HT1080 (cell line): ENCODE data around the gene DHX8. TPM values are rescaled to one million over a fixed set of nuclear protein-coding genes. Genes with fewer than 3 reads are reported as not detected.
A peak's percentile ranks its signal among the peaks of the same experiment; 100 is the strongest.

Experiments used
- DNase-seq: peaks from one replicate; pipeline ENCODE4 v3.0.0-alpha.2; 2015; ENCODE audit warnings: low read depth
- total RNA-seq: library from RNA; depleted of rRNA; stranded (reverse); fragments of >200 nt; shearing (Covaris generic); gene quantifications from 2 replicates; pipeline ENCODE4 v1.2.3, GENCODE V29; 2014

DHX8 gene
- total RNA-seq, 1 experiment from 2014 or later, result 58.9 TPM

DNA sequence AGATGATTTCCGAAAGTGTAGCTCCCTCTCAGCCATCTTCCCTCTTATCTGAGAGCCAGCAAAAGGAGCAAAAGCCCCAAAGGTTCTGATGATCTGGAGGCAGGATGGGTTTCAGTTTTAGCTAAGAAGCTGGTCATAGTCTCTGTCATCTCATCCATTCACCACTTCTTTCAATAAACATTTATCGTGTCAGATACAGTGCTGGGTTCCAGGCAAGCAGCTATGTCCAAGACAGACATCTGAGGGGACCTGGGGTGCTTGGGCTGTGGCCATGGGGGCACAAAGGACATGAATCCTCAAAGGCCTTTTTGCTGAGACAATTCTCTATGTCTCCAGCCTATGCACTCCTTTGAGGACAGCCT, 63.4 kb downstream of the DHX8 start:
- no peak for DNase-seq

DNA sequence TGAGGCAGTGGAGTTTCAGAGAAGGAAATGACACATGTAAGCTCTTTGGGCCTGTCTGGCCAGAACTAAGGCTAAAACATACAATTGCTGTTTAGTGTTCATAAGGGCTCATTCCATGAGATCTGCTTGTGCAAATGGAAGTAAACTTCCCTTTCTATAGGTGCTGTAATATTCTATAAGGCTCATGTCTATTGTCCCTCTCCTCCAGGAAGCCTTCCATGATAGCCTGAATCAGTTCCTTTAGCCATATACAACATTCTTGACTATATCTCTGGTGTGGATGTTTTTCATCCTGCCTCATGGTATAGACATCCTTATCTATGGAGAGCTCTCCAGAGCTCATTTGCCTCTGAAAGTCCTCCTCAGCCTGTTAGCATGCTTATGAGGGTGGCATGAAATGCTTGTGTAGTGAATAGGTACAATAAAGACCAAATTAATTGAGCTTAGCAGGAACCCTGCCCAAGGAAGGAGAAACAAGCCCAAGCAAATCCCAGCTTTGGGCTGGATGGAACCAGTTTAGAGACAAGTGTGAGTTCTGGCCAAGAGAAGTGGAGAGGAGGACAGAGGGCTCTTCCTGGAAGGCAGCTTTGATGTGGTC, 64.0 kb downstream of the DHX8 start:
- DNase-seq, result no peak

- no peak for DNase-seq
These were observed 65.1 kb downstream of the DHX8 start for GRCh38 chr17:43548689-43549379.

DNA sequence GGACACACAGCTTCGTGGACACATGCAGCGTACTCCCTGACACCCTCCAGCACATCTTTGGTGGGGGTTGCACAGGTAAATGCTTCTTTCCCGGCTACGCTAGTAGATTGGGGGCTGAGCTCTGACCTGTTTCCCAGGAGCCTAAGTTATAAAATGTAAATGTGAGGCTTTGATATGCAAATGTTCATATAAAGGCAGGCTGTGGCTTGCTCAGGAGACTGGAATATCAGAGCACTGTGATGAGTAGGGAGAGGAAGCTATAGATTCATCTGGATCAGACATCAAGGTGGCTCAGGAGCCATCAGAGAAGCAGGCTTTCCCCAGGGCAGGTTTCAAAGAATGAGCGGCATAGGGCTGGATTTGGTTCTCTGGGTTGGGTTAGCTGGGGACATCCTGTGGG, 65.7 kb downstream of the DHX8 start:
- DNase-seq, result no peak

- DNase-seq, result no peak
These were observed 67.0 kb downstream of the DHX8 start for GRCh38 chr17:43550754-43551153.

- DNase-seq, result no peak
These were observed 68.6 kb downstream of the DHX8 start for GRCh38 chr17:43552229-43552837.

- DNase-seq, result no peak
These were observed 69.8 kb downstream of the DHX8 start for GRCh38 chr17:43553573-43553972.

DNA sequence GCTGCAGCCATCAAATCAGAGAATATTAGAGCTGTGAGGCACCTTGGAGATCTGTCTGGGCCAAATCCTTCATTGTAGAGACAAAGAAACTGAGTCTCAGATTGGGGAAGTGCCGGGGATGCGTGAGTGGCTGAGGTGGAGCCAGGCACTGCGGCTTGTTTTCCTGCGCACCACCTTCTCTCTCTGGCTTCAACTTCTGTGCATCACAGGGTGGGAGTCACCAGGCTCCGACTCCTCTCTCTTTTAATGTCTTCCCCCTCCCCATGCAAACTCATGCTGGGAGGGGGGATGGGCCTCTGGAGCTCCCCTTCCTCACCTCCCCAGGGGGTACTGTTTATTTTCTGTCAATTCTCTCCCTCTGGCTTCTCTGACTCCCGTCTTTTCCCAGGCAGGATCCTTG, 71.1 kb downstream of the DHX8 start:
- no peak for DNase-seq

DNA sequence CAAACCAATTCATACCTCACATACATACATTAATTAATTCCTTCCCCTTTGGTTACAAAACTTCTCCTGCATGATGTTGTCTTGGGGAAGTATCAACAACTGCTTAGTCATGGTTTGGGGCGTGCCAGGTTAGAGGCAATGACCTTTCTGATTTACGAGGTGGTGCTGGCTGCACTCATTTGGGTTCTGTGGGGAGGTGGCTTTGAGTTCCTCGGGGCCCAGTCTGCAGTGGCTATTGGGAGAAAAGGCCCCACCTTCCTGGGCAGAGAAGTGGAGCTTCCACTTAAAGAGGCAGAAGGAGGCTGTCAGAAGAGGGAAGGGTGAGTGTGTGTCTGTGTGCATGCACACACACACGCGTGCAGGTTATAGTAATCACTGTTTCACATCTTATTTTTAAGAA, 72.5 kb downstream of the DHX8 start:
- peak; percentile 23 for DNase-seq

DNA sequence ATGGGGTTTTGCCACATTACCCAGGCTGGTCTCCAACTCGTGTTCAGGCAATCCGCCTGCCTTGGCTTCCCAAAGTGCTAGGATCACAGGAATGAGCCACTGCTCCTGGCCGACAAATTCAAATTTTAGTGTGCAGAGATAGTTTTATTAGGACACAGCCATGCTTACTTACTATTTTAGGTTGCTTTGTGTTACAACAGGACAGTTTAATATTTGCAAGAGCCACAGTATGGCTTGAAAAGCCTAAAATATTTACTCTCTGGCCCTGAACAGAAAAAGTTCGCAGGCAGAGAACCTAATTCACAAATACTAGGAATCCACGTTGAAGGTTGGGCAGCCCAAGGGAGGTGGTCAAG, 75.0 kb downstream of the DHX8 start:
- no peak for DNase-seq

DNA sequence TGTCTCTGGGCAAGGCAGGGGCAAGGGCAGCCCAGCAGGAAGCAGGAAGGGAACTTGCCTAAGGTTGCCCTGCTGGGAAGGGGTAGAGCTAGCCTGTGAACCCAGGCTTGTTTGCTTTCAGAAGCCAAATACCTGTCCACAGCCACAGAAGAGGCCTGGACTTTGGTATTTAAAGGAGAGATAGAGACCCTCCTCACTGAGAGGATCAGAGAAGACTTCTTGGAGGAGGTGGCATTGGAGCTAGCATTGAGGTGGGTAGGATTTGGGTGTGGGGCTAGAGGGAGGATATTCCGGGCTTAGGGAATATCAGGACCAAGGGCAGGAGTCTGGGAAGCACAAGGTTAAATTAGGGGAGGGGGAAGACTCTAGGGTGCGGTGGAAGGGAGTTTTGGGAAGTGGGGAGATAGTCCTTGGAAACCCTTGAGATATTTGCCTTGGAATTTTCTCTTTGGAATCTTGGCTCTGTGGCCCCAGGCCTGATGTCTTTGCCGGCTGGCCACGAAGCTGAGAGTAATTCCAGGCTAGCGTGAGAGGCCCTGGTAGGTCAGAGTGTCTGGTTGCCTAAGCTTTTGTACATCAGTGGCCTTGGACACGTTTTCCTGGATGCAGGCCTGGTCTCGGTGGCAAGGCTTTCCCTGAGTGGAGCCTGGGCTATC, 75.5 kb downstream of the DHX8 start:
- no peak for DNase-seq

- no peak for DNase-seq
These were observed 77.0 kb downstream of the DHX8 start for GRCh38 chr17:43560461-43561427.

DNA sequence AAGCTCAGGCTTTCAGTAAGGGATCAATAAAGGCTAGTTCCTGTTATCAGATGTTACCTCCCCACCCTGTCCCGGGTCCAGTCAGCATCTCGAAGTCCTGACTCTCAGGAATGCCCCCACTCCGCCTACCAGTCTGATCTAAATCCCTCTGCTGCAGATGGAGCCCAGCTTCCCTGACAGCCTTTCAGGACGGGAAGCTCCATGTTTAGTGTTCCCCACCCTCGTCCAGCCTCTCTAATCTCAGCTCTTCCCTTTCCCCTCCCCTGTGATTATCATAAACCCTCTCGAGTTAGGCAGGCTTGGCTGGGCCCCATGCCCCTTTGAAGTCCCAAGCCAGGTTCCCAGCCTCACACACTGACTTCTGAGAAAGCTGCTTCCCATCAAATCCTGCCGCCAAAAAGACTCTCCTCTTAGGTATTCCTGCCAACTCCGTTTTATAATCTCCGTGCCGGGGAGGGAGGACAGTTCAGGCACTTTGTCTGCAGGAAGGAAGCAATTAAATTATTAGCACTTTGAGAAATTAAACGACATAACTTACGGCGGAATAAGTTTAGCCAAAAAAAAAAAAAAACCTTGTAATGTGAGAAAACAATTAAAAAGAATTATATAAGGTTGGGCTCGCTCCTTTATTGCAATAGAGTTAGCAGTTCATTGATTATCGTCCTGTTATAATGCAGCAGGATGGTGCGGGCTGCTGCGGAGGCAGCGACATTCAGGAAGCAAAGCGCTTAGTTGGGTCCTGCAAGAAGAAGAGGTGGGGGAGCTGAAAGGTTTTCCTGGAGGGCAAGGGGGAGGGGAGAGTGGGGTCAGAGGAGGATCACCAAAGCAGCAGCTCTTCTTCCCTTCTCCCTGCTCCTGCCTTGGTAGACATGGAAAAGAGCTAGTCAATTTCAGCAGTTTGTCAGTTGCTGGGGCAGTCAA, 79.2 kb downstream of the DHX8 start:
- no peak for DNase-seq

GRCh38 chr17:43563600-43564594, 80.1 kb downstream of the DHX8 start:
- no peak for DNase-seq

- DNase-seq, result no peak
These were observed 84.8 kb downstream of the DHX8 start for GRCh38 chr17:43568506-43569082.

GRCh38 chr17:43570518-43570928, 86.7 kb downstream of the DHX8 start:
- DNase-seq, result peak; percentile 95

GRCh38 chr17:43572368-43572980, 88.7 kb downstream of the DHX8 start:
- DNase-seq, result no peak
